H9 (cell line): Measurements from ENCODE around the gene ORAI2. TPM values are rescaled to one million over a fixed set of nuclear protein-coding genes. Genes with fewer than 3 reads are reported as not detected.

Source experiments
- DNase-seq: peaks from one replicate; pipeline ENCODE4 v3.0.0-alpha.2; 2017
- H2AFZ ChIP-seq: one replicate; pipeline ENCODE4 v1.6.1; 2013; ENCODE audit warnings: mild to moderate bottlenecking, low read length, control low read depth, moderate library complexity
- H2AK5ac ChIP-seq: 2 replicates; pipeline ENCODE4 v1.6.1; 2013; ENCODE audit warnings: low read length, control low read depth, mixed read lengths; ENCODE audit not compliant: insufficient read length
- H2BK120ac ChIP-seq: one replicate; pipeline ENCODE4 v1.6.1; 2013; ENCODE audit warnings: low read depth, mild to moderate bottlenecking, low read length, control low read depth, inconsistent platforms; ENCODE audit not compliant: poor library complexity, severe bottlenecking
- H2BK12ac ChIP-seq: 2 replicates; pipeline ENCODE4 v1.6.1; 2013; ENCODE audit warnings: low read length, control low read depth, mixed read lengths, low read depth; ENCODE audit not compliant: insufficient read length
- H2BK15ac ChIP-seq: 2 replicates; pipeline ENCODE4 v1.6.1; 2013; ENCODE audit warnings: low read depth, low read length, control low read depth
- H2BK20ac ChIP-seq: one replicate; pipeline ENCODE4 v1.6.1; 2013; ENCODE audit warnings: low read depth, mild to moderate bottlenecking, low read length, control low read depth, inconsistent platforms; ENCODE audit not compliant: poor library complexity, severe bottlenecking
- H2BK5ac ChIP-seq: 2 replicates; pipeline ENCODE4 v1.6.1; 2013; ENCODE audit warnings: low read length, control low read depth, mixed read lengths; ENCODE audit not compliant: insufficient read length
- H3K14ac ChIP-seq: 2 replicates; pipeline ENCODE4 v1.6.1; 2013; ENCODE audit warnings: low read length, control low read depth; ENCODE audit not compliant: insufficient read depth
- H3K18ac ChIP-seq: 2 replicates; pipeline ENCODE4 v1.6.1; 2013; ENCODE audit warnings: low read depth, mild to moderate bottlenecking, mixed read lengths, low read length, control low read depth; ENCODE audit not compliant: insufficient read length
- H3K23ac ChIP-seq: 2 replicates; pipeline ENCODE4 v1.6.1; 2013; ENCODE audit warnings: low read length, control low read depth, mixed read lengths, low read depth; ENCODE audit not compliant: insufficient read length
- H3K23me2 ChIP-seq: 2 replicates; pipeline ENCODE4 v1.6.1; 2013; ENCODE audit warnings: low read depth, mild to moderate bottlenecking, mixed read lengths, low read length, control low read depth; ENCODE audit not compliant: insufficient read length, poor library complexity, severe bottlenecking
- H3K27ac ChIP-seq: 2 replicates; pipeline ENCODE4 v1.5.1; 2013; ENCODE audit warnings: low read length, control low read depth, mixed read lengths, low read depth; ENCODE audit not compliant: insufficient read length
- H3K27me3 ChIP-seq: 2 replicates; pipeline ENCODE4 v1.6.1; 2013; ENCODE audit warnings: low read length, control low read depth, inconsistent platforms; ENCODE audit not compliant: insufficient read depth
- H3K4ac ChIP-seq: 2 replicates; pipeline ENCODE4 v1.6.1; 2013; ENCODE audit warnings: low read depth, mild to moderate bottlenecking, control low read depth, inconsistent platforms, low read length, moderate library complexity
- H3K4me1 ChIP-seq: 2 replicates; pipeline ENCODE4 v1.6.1; 2013; ENCODE audit warnings: low read length, control low read depth, inconsistent platforms; ENCODE audit not compliant: insufficient read depth
- H3K4me2 ChIP-seq: 2 replicates; pipeline ENCODE4 v1.6.1; 2013; ENCODE audit warnings: low read length, control low read depth, mixed read lengths; ENCODE audit not compliant: insufficient read length, insufficient read depth
- H3K56ac ChIP-seq: 2 replicates; pipeline ENCODE4 v1.6.1; 2013; ENCODE audit warnings: low read depth, mild to moderate bottlenecking, mixed read lengths, low read length, control low read depth; ENCODE audit not compliant: insufficient read length
- H3K79me1 ChIP-seq: 2 replicates; pipeline ENCODE4 v1.6.1; 2013; ENCODE audit warnings: low read depth, mild to moderate bottlenecking, moderate library complexity, low read length, control low read depth, inconsistent platforms; ENCODE audit not compliant: insufficient read depth, poor library complexity, severe bottlenecking
- H3K79me2 ChIP-seq: 2 replicates; pipeline ENCODE4 v1.6.1; 2013; ENCODE audit warnings: low read length, control low read depth, inconsistent platforms; ENCODE audit not compliant: insufficient read depth
- H3K9ac ChIP-seq: 2 replicates; pipeline ENCODE4 v1.6.1; 2013; ENCODE audit warnings: low read length, control low read depth, mixed read lengths; ENCODE audit not compliant: insufficient read length; ENCODE audit errors: extremely low read depth
- H3K9me3 ChIP-seq: one replicate; pipeline ENCODE4 v1.6.1; 2013; ENCODE audit warnings: low read depth, low read length, inconsistent platforms; ENCODE audit not compliant: control insufficient read depth
- H3T11ph ChIP-seq: one replicate; pipeline ENCODE4 v1.6.1; 2013; ENCODE audit warnings: mild to moderate bottlenecking, low read length, control low read depth, inconsistent platforms
- H4K20me1 ChIP-seq: one replicate; pipeline ENCODE4 v1.6.1; 2013; ENCODE audit not compliant: control insufficient read depth, insufficient read length, insufficient read depth
- H4K5ac ChIP-seq: 2 replicates; pipeline ENCODE4 v1.6.1; 2013; ENCODE audit warnings: low read depth, mild to moderate bottlenecking, mixed read lengths, low read length, control low read depth; ENCODE audit not compliant: insufficient read length
- H4K8ac ChIP-seq: replicated peaks from 2 replicates; pipeline ENCODE4 v1.6.1; 2013; ENCODE audit warnings: low read length, control low read depth, mixed read lengths, low read depth; ENCODE audit not compliant: insufficient read length
- H4K91ac ChIP-seq: 2 replicates; pipeline ENCODE4 v1.6.1; 2013; ENCODE audit warnings: low read depth, mild to moderate bottlenecking, moderate library complexity, mixed read lengths, low read length, control low read depth; ENCODE audit not compliant: insufficient read length
- H3K27ac Mint-ChIP-seq, 3 experiments: 2 replicates in 2 of 3; 3 replicates in 1 of 3; pipeline ENCODE4 v1.8.0; 2020 to 2021; ENCODE audit warnings: mixed read lengths in 3 of 3, mild to moderate bottlenecking in 1 of 3, moderate library complexity in 1 of 3
- H3K27me3 Mint-ChIP-seq: 2 replicates; pipeline ENCODE4 v1.8.0; 2021; ENCODE audit warnings: low read depth, mild to moderate bottlenecking, moderate library complexity, mixed read lengths
- H3K36me3 Mint-ChIP-seq, 3 experiments: 2 replicates in 2 of 3; 3 replicates in 1 of 3; pipeline ENCODE4 v1.8.0; 2020 to 2021; ENCODE audit warnings: low read depth in 3 of 3, mixed read lengths in 3 of 3; ENCODE audit not compliant: insufficient read depth in 1 of 3
- H3K4me1 Mint-ChIP-seq, 2 experiments: 2 replicates each; pipeline ENCODE4 v1.8.0; 2020; ENCODE audit warnings: mixed read lengths in 2 of 2
- H3K4me3 Mint-ChIP-seq, 2 experiments: 2 replicates in 1 of 2; 3 replicates in 1 of 2; pipeline ENCODE4 v1.8.0; 2020 to 2021; ENCODE audit warnings: mild to moderate bottlenecking in 2 of 2, mixed read lengths in 2 of 2, moderate library complexity in 1 of 2
- H3K9me3 Mint-ChIP-seq, 2 experiments: 2 replicates in 1 of 2; 3 replicates in 1 of 2; pipeline ENCODE4 v1.8.0; 2020; ENCODE audit warnings: mild to moderate bottlenecking in 2 of 2, mixed read lengths in 2 of 2, moderate library complexity in 1 of 2
- WGBS: extraction: QIAGEN DNeasy Blood & Tissue Kit; methylation state at CpG from one replicate; pipeline ENCODE4 v1.1.7; 2013; ENCODE audit warnings: missing lambda C conversion rate, low lambda C conversion rate, mixed read lengths; ENCODE audit not compliant: insufficient read length; ENCODE audit errors: extremely low coverage; 5-methylcytosine and 5-hydroxymethylcytosine counted together
- total RNA-seq: library from RNA; stranded (reverse); gene quantifications from 2 replicates; pipeline ENCODE4 v1.2.1, GENCODE V29; 2021
- TF ChIP-seq, protein P1 (sequence below): fragments of 200-600 bp; sonication (generic); conservative IDR thresholded peaks from 3 replicates; pipeline ENCODE4 v1.8.0; 2021; ENCODE audit warnings: antibody characterized with exemption, mild to moderate bottlenecking

The ORAI2 gene
- total RNA-seq, 1 experiment from 2014 or later: 26.6 TPM

DNA sequence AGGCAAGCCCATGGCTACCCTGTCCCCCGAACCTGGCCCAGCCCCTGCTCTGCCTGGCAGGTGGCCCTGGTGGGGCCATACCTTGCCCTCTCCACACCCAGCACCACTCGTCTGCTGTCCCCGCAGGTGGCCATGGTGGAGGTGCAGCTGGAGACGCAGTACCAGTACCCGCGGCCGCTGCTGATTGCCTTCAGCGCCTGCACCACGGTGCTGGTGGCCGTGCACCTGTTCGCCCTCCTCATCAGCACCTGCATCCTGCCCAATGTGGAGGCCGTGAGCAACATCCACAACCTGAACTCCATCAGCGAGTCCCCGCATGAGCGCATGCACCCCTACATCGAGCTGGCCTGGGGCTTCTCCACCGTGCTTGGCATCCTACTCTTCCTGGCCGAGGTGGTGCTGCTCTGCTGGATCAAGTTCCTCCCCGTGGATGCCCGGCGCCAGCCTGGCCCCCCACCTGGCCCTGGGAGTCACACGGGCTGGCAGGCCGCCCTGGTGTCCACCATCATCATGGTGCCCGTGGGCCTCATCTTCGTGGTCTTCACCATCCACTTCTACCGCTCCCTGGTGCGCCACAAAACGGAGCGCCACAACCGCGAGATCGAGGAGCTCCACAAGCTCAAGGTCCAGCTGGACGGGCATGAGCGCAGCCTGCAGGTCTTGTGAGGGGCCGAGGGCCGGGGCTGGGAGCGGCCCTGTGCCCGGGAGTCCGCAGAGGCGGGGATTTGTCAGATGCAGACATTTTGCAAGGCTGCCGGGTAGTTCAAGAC is 13.2 kb downstream of the ORAI2 start:
- Histone ChIP-seq H4K8ac (no peak overlapping the region), H4K20me1 (no peaks in the 10 kb centered on the region), H2AFZ (no peak overlapping the region), H3K14ac (no peak overlapping the region), H3K4me1 (no peaks in the 10 kb centered on the region; the same call in 1 of the 2 replicates), H3T11ph (no peak overlapping the region), H3K4ac (no peak overlapping the region), H3K27ac (no peak overlapping the region), H3K79me1 (no peaks in the 10 kb centered on the region), H3K18ac (no peak overlapping the region), H3K56ac (no peak overlapping the region), H3K23me2 (no peaks in the 10 kb centered on the region), H2BK5ac (no peak overlapping the region), H3K27me3 (no peaks in the 10 kb centered on the region), H3K23ac (no peak overlapping the region), H2AK5ac (no peak overlapping the region), H4K91ac (no peak overlapping the region), H2BK20ac (no peak overlapping the region), H3K4me2 (no peak overlapping the region), H3K9ac (no peak overlapping the region), H2BK12ac (no peak overlapping the region), H2BK120ac (no peak overlapping the region), H3K79me2 (no peaks in the 10 kb centered on the region), H2BK15ac (no peak overlapping the region), H4K5ac (no peak overlapping the region), H3K9me3 (no peaks in the 10 kb centered on the region)
- WGBS: no CpG with 5 or more reads among the region's 41 CpGs
- no peaks in the 10 kb centered on the region for H3K9me3 Mint-ChIP-seq
- H3K4me3 Mint-ChIP-seq: no peak overlapping the region
- TF ChIP-seq, protein P1, sequence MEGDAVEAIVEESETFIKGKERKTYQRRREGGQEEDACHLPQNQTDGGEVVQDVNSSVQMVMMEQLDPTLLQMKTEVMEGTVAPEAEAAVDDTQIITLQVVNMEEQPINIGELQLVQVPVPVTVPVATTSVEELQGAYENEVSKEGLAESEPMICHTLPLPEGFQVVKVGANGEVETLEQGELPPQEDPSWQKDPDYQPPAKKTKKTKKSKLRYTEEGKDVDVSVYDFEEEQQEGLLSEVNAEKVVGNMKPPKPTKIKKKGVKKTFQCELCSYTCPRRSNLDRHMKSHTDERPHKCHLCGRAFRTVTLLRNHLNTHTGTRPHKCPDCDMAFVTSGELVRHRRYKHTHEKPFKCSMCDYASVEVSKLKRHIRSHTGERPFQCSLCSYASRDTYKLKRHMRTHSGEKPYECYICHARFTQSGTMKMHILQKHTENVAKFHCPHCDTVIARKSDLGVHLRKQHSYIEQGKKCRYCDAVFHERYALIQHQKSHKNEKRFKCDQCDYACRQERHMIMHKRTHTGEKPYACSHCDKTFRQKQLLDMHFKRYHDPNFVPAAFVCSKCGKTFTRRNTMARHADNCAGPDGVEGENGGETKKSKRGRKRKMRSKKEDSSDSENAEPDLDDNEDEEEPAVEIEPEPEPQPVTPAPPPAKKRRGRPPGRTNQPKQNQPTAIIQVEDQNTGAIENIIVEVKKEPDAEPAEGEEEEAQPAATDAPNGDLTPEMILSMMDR: no peak
- DNase-seq: no peak
- peaks cover 3 to 27% (median 6%) of the 10 kb centered on the region in 3 experiments; a peak in 6 of 7 replicates for H3K36me3 Mint-ChIP-seq
- no peaks in the 10 kb centered on the region for H3K27me3 Mint-ChIP-seq
- H3K4me1 Mint-ChIP-seq: peaks cover 10 to 12% of the 10 kb centered on the region in 2 experiments
- H3K27ac Mint-ChIP-seq: no peak overlapping the region
